CD4-positive, alpha-beta T cell treated with Interleukin-2 at 100 ng/mL for 4 hours (primary cell): ENCODE results near the gene NCEH1.
A peak's percentile ranks its signal among the peaks of the same experiment; 100 is the strongest.
"Not testable (repeated sequence)": the region's sequence is repeated elsewhere in the genome, so short reads cannot be mapped to it uniquely, and the experiment has no call there.

Experiments used
- DNase-seq: peaks from one replicate; pipeline ENCODE4 v3.0.0-alpha.2; 2020; ENCODE audit warnings: low spot score

NCEH1 gene, protein sequence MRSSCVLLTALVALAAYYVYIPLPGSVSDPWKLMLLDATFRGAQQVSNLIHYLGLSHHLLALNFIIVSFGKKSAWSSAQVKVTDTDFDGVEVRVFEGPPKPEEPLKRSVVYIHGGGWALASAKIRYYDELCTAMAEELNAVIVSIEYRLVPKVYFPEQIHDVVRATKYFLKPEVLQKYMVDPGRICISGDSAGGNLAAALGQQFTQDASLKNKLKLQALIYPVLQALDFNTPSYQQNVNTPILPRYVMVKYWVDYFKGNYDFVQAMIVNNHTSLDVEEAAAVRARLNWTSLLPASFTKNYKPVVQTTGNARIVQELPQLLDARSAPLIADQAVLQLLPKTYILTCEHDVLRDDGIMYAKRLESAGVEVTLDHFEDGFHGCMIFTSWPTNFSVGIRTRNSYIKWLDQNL

DNA sequence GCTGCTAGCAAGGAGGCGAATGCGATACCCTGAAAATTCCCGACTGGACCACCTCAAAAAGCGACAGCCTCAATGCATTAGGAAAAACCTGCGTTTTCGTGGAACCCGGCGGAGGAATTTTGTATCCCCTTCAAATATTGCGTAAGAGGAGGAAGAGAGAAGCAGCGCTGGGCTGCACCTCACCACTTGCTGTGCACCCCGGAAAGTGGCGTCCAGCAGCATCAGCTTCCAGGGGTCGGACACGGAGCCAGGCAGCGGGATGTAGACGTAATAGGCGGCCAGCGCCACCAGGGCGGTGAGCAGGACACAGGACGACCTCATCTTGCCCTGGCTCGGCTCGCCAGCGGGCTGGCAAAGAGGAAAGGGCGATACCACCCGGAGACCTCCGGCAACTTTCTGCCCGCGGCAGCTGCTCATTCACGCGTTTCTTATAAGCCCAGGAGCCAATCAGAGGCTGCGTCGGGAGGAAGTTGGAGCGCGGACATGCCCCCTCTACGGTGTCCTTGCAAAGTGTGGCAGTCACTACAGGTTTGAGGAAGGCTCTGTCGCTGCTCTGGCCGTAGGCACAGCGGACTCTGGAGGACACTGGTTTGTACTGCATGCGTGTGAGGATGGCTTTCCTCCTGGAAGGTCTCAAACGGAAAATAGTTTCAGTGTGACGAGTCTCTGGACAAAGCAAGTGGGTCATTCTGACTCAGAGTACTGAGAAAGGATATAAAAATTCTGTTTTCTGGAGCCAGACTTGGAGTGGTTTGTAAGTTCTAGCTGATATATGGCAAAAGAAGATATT lies at the start of gene NCEH1:
NCEH1 (minus strand) TSS at position 404 of the 790 bp plus-strand sequence; CDS start at position 321, 83 bp downstream.
- DNase-seq, result peak; percentile 78

DNA sequence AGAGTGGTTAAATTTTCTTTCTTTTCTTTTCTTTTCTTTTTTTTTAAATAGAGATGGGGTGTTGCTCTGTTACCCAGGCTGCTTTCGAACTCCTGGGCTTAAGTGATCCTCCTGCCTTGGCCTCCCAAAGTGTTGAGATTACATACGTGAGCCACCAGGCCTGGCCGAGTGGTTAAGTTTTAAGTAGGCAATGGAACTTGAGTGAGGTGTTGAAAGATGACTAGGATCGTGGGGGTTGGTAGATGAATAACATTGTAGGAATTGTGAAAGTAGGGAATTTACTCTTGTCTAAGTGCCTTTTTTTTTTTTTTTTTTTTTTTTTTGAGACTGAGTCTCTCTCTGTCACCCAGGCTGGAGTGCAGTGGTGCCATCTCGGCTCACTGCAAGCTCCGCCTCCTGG lies 49.5 kb upstream of the NCEH1 start:
- not testable (repeated sequence) for DNase-seq

DNA sequence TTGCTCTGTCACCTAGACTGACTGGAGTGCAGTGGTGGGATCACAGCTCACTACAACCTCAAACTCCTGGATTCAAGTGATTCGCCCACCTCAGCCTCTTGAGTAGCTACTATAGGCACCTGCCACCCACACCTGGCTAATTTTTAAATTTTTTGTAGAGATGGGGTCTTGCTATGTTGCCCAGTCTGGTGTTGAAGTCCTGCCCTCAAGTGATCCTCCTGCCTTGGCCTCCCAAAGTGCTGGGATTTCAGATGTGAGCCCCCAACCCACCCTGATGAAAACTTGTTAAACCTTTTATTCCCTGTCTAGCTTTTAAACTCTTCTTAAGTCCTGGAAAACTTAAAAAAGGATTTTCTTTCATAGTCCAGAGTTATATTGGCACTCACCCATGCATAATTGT lies 42.3 kb upstream of the NCEH1 start:
- DNase-seq, result no peak

DNA sequence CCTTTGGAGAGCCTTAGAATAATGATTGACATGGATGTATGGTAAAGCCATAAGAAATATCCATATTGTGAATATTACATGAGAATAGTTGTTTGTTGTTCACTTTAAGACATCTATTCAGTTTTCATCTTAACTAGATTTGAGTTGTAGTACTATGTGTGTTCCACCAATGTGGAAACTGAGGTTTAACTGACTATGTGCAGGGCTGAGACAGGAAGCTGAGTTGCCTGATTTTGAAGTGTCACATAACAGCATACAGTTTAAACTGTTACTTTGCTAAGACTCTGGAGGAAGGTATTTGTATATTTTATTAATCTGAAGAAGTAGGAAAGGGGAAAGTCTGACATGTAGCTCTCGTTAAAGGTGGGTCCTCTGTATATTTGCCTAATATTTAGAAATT lies 41.8 kb upstream of the NCEH1 start:
- DNase-seq, result no peak

GRCh38 chr3:172751175-172751704 lies 40.4 kb upstream of the NCEH1 start:
- no peak for DNase-seq

- peak; percentile 99 for DNase-seq
These were observed 39.7 kb upstream of the NCEH1 start, which contains the start of gene ECT2 for GRCh38 chr3:172750368-172751174. ECT2 (plus strand) TSS chr3:172750726; CDS start chr3:172754531, 3,805 bp downstream.

DNA sequence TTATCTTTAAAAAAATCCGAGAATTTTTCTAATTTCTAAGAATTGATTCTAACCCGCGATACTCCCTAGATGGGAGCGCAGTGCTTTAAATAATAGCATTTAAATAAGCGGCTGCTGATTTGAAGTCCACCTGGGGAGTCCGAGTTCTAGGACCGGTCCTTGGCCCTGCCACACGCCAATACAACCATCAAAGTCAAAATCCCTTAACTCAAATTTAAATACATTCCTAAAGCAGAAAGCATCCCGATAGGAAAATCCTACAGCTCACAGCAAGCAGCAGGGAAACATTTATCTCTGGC lies 39.2 kb upstream of the NCEH1 start:
- no peak for DNase-seq

GRCh38 chr3:172749230-172749965 lies 38.5 kb upstream of the NCEH1 start:
- no peak for DNase-seq

- DNase-seq, result no peak
These were observed 35.6 kb upstream of the NCEH1 start for GRCh38 chr3:172746475-172746874.

- DNase-seq, result no peak
These were observed 28.6 kb upstream of the NCEH1 start for GRCh38 chr3:172739462-172739861.

DNA sequence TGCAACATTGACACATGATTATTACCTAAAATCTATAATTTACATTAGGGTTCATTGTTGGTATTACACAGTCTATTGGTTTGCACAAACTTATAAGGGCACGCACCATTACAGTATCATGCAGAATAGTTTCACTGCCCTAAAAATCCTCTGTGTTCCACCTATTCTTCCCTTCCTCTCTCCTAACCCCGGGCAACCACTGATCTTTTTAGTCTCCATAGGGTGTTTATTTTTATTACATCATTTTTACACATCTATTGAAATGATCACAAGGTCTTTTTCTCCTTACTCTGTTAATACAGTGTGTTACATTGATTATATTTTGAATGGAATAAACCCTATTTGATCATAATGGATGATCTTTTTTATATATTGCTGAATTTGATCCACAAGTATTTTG lies 24.1 kb upstream of the NCEH1 start:
- no peak for DNase-seq

DNA sequence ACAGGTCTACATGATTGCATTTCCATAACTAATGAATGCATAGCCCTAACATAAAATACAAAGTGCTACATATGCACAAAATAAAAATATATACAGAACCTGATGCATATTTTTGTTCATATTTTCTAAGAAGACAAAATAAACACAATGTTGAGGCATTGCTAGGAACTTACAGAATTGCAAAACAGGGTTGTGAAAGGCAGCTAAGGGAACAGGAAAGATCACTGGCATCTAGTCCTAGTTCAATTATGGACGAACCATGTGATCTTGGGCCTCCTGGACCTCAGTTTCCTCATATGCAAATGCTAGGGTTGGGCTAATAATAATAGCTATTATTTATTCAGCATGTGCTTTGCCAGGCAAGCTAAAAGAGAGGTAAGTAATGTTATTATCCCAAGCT lies 15.5 kb upstream of the NCEH1 start:
- no peak for DNase-seq

- DNase-seq, result not testable (repeated sequence)
These were observed 11.7 kb upstream of the NCEH1 start for GRCh38 chr3:172722536-172723040.

DNA sequence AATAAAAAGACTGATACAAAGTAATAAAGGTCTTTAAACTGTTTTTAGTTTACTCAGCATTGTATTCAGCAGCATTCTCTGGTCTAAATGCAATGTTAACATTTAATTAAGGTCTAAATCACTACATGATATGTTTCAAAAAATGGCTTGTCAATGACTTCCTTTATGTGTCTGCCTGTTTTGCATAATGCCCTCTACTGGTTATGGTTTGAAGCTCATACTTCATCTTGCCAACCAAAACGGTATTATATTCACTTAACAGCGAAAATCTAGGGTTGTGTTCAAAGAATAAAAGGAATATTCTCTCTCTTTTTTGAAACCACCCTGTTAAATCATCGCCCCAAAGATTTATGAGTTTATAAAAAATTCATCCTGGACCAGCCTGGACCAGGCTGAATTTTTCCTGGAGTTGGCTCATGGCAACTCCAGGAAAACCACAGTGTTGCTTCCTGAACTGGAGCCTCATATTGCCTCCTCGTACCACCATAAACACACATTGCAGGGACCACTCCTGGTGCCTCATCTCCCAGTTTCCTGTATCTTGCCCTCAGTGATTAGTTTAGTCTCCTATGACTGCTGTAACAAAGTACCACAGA lies 6.7 kb upstream of the NCEH1 start:
- peak; percentile 15 for DNase-seq

DNA sequence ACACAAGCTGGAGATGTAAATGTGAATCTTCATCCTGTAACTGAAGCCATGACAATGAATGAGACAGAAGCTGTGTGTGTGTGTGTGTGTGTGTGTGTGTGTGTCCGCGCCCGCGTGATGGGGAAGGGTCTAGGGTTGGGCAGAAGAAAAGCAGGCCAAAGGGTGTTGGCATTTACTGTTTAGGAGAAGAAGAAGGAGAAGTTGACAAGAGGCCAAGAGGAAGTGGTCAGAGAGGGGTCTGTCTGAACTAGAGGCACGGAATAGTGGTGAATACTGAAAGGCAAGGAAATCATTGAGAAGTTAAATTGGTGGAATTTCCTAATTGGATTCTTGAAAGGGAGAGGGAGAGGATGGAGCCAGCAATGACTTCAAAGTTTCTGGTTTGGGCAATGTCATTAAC lies 5.6 kb upstream of the NCEH1 start:
- DNase-seq, result no peak

DNA sequence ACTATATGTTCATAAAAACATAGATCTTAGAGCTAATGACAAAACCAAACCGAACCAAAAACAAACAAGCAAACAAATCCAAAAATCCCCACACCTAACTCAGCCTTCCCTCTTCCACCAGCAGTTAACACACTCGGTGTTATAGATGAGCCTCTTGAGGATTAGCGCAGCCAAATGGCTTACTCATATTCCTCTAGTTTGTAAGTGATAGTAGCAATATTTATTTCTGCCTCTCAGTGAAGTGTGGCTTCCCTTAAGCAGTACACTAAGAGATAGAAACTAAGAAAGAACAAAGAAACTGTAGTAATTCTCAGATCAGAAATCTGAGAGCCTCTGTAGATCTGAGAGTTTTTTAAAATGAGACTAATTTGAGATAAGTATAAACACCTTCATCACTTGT lies 2.4 kb upstream of the NCEH1 start:
- DNase-seq, result no peak

DNA sequence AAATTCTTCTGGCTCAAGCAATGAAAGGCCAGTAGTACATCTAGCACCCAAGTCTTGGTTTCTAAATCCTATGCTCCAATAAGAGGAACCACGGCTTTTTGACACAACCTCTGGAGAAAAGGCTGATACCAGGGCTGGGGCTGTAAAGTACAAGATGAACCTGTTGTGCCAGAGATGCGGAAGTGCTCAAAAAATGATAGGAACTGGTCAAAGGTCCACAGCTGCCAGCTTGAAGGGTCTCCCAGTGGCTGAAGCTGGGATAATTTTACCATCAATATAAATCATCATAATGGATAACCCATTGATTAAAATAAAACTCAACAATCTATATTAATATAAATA lies 558 bp upstream of the NCEH1 start:
- no peak for DNase-seq

GRCh38 chr3:172709774-172710663 lies 848 bp downstream of the NCEH1 start:
- no peak for DNase-seq

GRCh38 chr3:172708921-172709773 lies 1.7 kb downstream of the NCEH1 start:
- DNase-seq, result no peak
